Lung (tissue), 12 donors: ENCODE results near the gene EPB41L2. TPM values are rescaled to one million over a fixed set of nuclear protein-coding genes. Genes with fewer than 3 reads are reported as not detected.

Experiments used
- ATAC-seq: fragments of 200-7000 bp; cut with Tn5 transposase; one replicate; pipeline ENCODE4 v1.9.1; 2020; ENCODE audit warnings: moderate number of reproducible peaks; ENCODE audit not compliant: insufficient read depth, low FRiP score
- DNase-seq, 3 donors: peaks; one replicate each; pipeline ENCODE4 v3.0.0-alpha.2; 2013 to 2017
- H3K27ac ChIP-seq, 2 donors: one replicate each; pipeline ENCODE4 v1.5.1; 2013; ENCODE audit warnings: mild to moderate bottlenecking in 2 of 2, moderate library complexity in 2 of 2, control low read depth in 1 of 2, inconsistent platforms in 1 of 2, low read depth in 1 of 2, low read length in 1 of 2
- H3K27me3 ChIP-seq, 3 donors: one replicate each; pipeline ENCODE4 v1.5.1; 2013; ENCODE audit warnings: low read length in 2 of 3; ENCODE audit not compliant: control insufficient read depth in 3 of 3, insufficient read depth in 3 of 3
- H3K36me3 ChIP-seq, 4 donors: one replicate each; pipeline ENCODE4 v1.5.1; 2013; ENCODE audit warnings: low read length in 4 of 4, mild to moderate bottlenecking in 1 of 4, moderate library complexity in 1 of 4; ENCODE audit not compliant: control insufficient read depth in 4 of 4, insufficient read depth in 4 of 4
- H3K4me1 ChIP-seq, 5 donors: one replicate each; pipeline ENCODE4 v1.5.1; 2013; ENCODE audit warnings: low read length in 5 of 5, mild to moderate bottlenecking in 2 of 5, moderate library complexity in 1 of 5; ENCODE audit not compliant: control insufficient read depth in 5 of 5, insufficient read depth in 5 of 5
- H3K4me3 ChIP-seq: one replicate; pipeline ENCODE4 v1.5.1; 2013; ENCODE audit warnings: mild to moderate bottlenecking, control low read depth, moderate library complexity
- H3K9ac ChIP-seq, 2 donors: one replicate each; pipeline ENCODE4 v1.5.1; 2013; ENCODE audit warnings: low read length in 2 of 2, control low read depth in 1 of 2; ENCODE audit not compliant: insufficient read depth in 1 of 2
- H3K9me3 ChIP-seq, 4 donors: one replicate each; pipeline ENCODE4 v1.5.1; 2013; ENCODE audit warnings: low read length in 3 of 4, mild to moderate bottlenecking in 1 of 4, moderate library complexity in 1 of 4; ENCODE audit not compliant: control insufficient read depth in 4 of 4, insufficient read depth in 3 of 4
- CTCF ChIP-seq: IDR thresholded peaks from 2 replicates; pipeline ENCODE4 v1.5.1; 2012; ENCODE audit warnings: mild to moderate bottlenecking; ENCODE audit errors: control extremely low read depth, extremely low read depth
- WGBS, 2 donors: extraction: QIAGEN DNeasy Blood & Tissue Kit; methylation state at CpG; one replicate each; pipeline ENCODE4 v1.1.7; 2013; 5-methylcytosine and 5-hydroxymethylcytosine counted together
- polyA plus RNA-seq, 2 donors: library from polyadenylated mRNA; stranded (reverse); fragments of 200-250 nt; gene quantifications; one replicate each; pipeline ENCODE4 v1.2.1, GENCODE V29; 2013
- total RNA-seq, 2 donors: library from RNA; depleted of rRNA in 1 of 2; stranded (reverse); fragments of >200 nt in 1 of 2; gene quantifications; one replicate each; pipeline ENCODE4 v1.2.1, GENCODE V29; 2014 to 2021
- donor health status: control.
- donor health status: control.
- donor health status: Bipolar disorder and iron deficiency.
- donor health status: healthy.
- donor health status: DM: yes; HTN: yes; CAD: no.

The EPB41L2 gene
- total and polyA plus RNA-seq, 4 donors = 21.9 to 265 (median 52.7) TPM

- Histone ChIP-seq H3K4me3 (no peak overlapping the region), H3K36me3 (peaks cover 0 to 9% (median 2%) of the 10 kb centered on the region in 4 donors), H3K4me1 (peaks cover 2 to 32% (median 17%) of the 10 kb centered on the region in 5 donors), H3K9me3 (no peaks in the 10 kb centered on the region), H3K27ac (no peak overlapping the region), H3K9ac (peak overlapping the region in 1 of 2 donors; percentile 30), H3K27me3 (no peaks in the 10 kb centered on the region)
- peak in 2 of 3 donors; percentile 59 to 60 for DNase-seq
- TF ChIP-seq CTCF = no peak
- no peak for ATAC-seq
- WGBS, 2 donors = 51 to 75% methylated on average over 7 of the region's 7 CpGs
Observed at GRCh38 chr6:130929036-130929678, 133.9 kb downstream of the EPB41L2 start.

- 74 to 80% methylated on average over 6 of the region's 6 CpGs for WGBS, 2 donors
- H3K4me1 ChIP-seq = peaks cover 0 to 24% (median 12%) of the 10 kb centered on the region in 5 donors
- peak overlapping the region in 1 of 2 donors; percentile 9 for H3K27ac ChIP-seq
- TF ChIP-seq CTCF = no peak
- ATAC-seq (no peak), DNase-seq (no peak)
- no peaks in the 10 kb centered on the region for H3K27me3 ChIP-seq
- no peaks in the 10 kb centered on the region for H3K9me3 ChIP-seq
- H3K9ac ChIP-seq = peak overlapping the region in 1 of 2 donors; percentile 30
- H3K36me3 ChIP-seq = peaks cover 0 to 12% (median 3%) of the 10 kb centered on the region in 4 donors
- H3K4me3 ChIP-seq = no peak overlapping the region
Observed at GRCh38 chr6:130928158-130928912, 134.7 kb downstream of the EPB41L2 start.

- no peak for ATAC-seq
- no peak for DNase-seq
- 90 to 94% methylated on average over 2 of the region's 2 CpGs for WGBS, 2 donors
- H3K4me1 ChIP-seq = peaks cover 0 to 13% (median 7%) of the 10 kb centered on the region in 5 donors
- no peaks in the 10 kb centered on the region for H3K27me3 ChIP-seq
- TF ChIP-seq CTCF = no peak
- H3K9me3 ChIP-seq = no peaks in the 10 kb centered on the region
- no peak overlapping the region for H3K4me3 ChIP-seq
- H3K9ac ChIP-seq = no peak overlapping the region
- peaks cover 0 to 12% (median 3%) of the 10 kb centered on the region in 4 donors for H3K36me3 ChIP-seq
- H3K27ac ChIP-seq = no peak overlapping the region
Observed at GRCh38 chr6:130927305-130927704, 135.7 kb downstream of the EPB41L2 start.
